Dedifferentiated amniotic fluid mesenchymal stem cell (primary cell): ENCODE measurements around the gene GTF2F2.

ENCODE experiments used
- DNase-seq: peaks from one replicate; pipeline ENCODE4 v3.0.0-alpha.2; 2016; ENCODE audit errors: extremely low spot score

The GTF2F2 gene

DNA sequence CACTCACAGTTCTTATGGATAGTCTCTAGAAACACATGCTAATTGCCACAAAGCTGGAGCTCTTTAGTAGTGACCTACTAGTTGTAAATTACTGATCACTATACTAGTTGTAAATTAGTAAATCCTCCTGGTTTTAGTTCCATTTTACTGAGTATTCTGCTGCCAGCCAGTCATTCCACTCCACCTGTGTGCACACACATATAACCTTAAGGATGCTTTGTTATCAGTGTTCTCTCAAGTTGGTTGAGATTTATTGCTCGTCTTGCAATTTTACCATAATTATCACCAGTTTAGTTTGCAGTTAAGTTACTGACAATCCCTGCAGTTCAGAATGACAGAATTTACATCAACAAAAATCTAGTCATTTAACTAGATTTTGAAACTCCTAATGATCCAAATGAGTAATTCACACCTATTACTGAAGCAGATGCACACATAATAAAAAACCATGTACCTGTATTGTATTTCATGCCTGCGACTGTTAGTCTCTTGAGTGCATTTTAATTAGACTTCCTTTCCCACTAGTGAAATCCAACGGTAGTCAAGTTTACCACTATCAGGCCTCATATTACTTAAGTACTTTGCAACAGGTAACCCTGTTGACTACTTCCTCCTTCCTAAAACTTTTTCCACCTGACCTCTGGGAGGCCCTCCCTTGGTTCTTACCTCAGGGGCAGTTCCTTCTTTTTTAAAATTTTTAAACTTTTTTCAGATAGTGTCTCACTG is 213.1 kb downstream of the GTF2F2 start:
- DNase-seq, result no peak
